Measurements from ENCODE around the gene PTCD2.
"Not testable (repeated sequence)": the region's sequence is repeated elsewhere in the genome, so short reads cannot be mapped to it uniquely, and the experiment has no call there.

PTCD2 gene

GRCh38 chr5:72298711-72299110, 21.5 kb upstream of the PTCD2 start:
- no peak for DNase-seq

- DNase-seq = no peak
Observed at GRCh38 chr5:72300590-72301339, 19.4 kb upstream of the PTCD2 start.

- DNase-seq = peak; percentile 57
Observed at GRCh38 chr5:72301557-72301956, 18.6 kb upstream of the PTCD2 start.

GRCh38 chr5:72302171-72302570, 18.0 kb upstream of the PTCD2 start:
- no peak for DNase-seq

- DNase-seq = no peak
Observed at GRCh38 chr5:72305194-72306142, 14.7 kb upstream of the PTCD2 start.

- no peak for DNase-seq
Observed at GRCh38 chr5:72307573-72307967, 12.6 kb upstream of the PTCD2 start.

GRCh38 chr5:72307968-72308852, 12.0 kb upstream of the PTCD2 start:
- peak; percentile 59 for DNase-seq

- no peak for DNase-seq
Observed at GRCh38 chr5:72308853-72309191, 11.4 kb upstream of the PTCD2 start.

GRCh38 chr5:72313141-72313540, 7.0 kb upstream of the PTCD2 start:
- no peak for DNase-seq

GRCh38 chr5:72314571-72315172, 5.5 kb upstream of the PTCD2 start:
- DNase-seq = no peak

GRCh38 chr5:72319435-72319975, 668 bp upstream of the PTCD2 start:
- not testable (repeated sequence) for DNase-seq

- no peak for DNase-seq
Observed at GRCh38 chr5:72324189-72324825, 4.1 kb downstream of the PTCD2 start.

GRCh38 chr5:72325566-72326305, 5.6 kb downstream of the PTCD2 start:
- no peak for DNase-seq

GRCh38 chr5:72326306-72326649, 6.1 kb downstream of the PTCD2 start:
- peak; percentile 48 for DNase-seq

- DNase-seq = no peak
Observed at GRCh38 chr5:72328172-72328571, 8.0 kb downstream of the PTCD2 start.

GRCh38 chr5:72330712-72331111, 10.5 kb downstream of the PTCD2 start:
- no peak for DNase-seq

- DNase-seq = no peak
Observed at GRCh38 chr5:72337159-72337558, 17.0 kb downstream of the PTCD2 start.

- no peak for DNase-seq
Observed at GRCh38 chr5:72338689-72339209, 18.6 kb downstream of the PTCD2 start.

- DNase-seq = no peak
Observed at GRCh38 chr5:72346398-72346797, 26.2 kb downstream of the PTCD2 start.

- no peak for DNase-seq
Observed at GRCh38 chr5:72347801-72348308, 27.7 kb downstream of the PTCD2 start.

GRCh38 chr5:72351376-72351775, 31.2 kb downstream of the PTCD2 start:
- DNase-seq = no peak

Data from NCI-H524 treated with DMSO at 0.1 percent for 48 hours (cell line).